HG02642 (cell line): ENCODE results near the gene DCP1B.

Source experiments
- ATAC-seq: cut with Tn5 transposase; IDR thresholded peaks from one replicate; pipeline ENCODE4 v1.9.1; 2021; ENCODE audit warnings: mild to moderate bottlenecking; ENCODE audit not compliant: unreplicated experiment, poor library complexity

Gene DCP1B

DNA sequence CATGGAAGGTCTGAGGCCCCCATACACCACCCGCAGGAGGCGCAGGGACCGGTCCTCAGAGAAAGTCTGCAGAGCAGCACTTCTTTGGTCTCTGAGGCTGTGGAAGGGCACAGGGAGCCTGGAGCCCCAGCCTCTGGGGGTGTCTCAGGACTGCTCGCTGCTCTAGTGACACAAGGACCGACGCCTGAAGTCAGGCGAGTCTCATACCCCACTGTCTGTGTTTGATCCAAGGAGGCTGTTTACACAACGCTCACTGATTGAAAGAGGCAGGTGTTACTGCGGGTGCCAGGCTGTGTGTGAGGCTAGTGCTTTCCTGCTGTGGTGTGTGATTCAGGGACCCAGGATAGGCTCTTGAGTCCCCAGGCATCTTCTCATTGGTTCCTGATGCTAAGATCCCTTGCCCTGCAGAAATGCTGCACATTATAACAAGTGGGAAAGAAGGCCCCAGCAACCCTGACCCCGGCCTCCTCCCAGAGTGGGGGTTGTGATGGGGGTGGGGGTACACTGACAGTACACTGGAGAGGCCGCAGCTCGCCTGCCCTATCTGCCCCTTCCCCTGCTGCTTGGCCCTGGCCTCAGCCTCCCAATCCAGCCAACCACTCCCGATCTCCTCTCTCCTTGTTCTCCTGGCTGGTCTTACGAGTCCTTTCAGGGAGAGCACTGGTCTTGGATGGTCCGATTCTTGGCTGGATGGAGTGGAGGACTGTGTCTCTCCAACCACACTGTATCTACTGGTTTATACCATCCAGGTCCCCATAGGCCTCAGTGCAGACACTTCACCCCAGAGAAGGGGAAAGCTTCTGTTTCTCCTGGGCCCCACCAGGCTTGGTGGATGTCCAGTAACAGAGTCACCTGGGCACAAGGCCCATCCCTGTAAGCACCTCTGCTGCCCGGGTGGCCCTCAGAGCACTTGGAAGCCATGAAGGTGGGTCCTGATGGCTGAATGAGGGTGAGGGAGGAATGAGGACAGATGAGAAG lies 92.4 kb downstream of the DCP1B start:
- no peak for ATAC-seq

DNA sequence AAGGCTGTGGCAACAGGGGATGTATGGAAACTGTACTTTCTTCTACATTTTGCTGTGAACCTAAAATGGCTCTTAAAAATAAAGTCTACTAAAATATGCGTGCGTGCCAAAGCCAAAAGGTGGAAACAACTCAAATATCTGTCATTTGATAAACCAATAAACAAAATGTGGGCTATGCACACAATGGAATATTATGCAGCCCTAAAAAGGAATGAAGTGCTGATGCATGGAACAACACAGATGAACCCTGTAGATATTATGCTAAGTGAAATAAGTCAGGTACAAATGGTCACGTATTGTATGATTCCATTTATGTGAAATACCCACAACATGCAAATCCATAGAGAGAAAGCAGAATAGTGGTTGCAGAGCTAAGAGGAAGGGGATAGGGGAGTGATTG lies 93.8 kb downstream of the DCP1B start:
- ATAC-seq = no peak

DNA sequence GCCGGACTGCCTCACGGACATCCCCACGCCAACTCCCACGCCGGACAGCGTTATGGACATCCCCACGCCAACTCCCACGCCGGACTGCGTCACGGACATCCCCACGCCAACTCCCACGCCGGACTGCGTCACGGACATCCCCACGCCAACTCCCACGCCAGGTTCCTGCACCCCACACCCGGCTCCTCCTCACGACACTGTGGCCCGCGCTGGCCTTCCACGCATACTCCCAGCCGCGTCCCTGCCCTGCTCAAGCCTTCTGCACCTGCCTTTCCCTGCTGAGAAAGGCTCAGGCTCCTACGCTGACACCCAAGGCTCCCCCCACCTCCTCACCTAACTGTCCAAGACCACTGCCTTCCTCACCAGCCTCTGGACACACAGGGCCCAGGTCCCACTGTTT lies 95.5 kb downstream of the DCP1B start:
- ATAC-seq = no peak

DNA sequence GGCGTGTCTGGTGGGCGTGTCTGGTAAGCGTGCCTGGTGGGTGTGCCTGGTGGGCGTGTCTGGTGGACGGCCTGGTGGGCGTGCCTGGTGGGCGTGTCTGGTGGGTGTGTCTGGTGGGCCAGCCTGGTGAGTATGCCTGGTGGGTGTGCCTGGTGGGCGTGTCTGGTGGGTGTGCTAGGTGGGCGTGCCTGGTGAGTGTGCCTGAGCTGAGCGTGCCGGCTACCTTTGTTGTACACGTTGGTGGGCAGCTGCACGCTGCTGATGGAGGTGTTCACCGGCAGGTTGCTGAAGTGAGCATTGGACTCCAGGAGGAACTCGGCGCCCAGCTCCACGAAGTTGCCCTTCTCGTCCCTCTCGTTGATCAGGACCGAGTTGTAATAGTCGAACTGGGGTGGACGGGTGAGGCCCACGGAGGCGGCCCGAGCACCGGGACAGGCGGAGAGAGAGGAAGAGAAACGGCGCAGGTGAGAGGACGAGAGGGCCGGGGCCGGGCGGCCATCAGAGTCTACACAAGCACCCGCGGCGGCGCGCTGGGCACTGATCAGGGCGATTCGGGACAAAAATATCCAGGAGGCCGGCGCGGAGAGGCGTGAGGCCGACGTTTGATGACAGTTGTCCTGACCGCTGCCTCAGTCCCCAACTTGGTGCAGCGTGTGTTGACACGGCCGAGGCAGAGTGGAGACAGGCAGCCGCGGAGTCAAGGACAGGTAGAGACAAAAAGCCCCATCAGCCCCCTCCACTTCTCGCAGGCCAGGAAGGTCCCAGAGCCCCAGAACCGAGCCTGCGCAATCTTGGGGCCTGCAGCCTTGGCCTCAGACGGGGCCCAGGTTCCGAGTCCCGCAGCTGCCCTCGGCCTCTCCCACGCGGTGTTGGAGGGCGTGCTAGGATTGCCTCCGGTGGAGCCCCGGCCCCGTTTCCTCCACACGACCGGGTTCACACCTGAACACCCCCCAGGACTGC lies 96.3 kb downstream of the DCP1B start:
- ATAC-seq = no peak

DNA sequence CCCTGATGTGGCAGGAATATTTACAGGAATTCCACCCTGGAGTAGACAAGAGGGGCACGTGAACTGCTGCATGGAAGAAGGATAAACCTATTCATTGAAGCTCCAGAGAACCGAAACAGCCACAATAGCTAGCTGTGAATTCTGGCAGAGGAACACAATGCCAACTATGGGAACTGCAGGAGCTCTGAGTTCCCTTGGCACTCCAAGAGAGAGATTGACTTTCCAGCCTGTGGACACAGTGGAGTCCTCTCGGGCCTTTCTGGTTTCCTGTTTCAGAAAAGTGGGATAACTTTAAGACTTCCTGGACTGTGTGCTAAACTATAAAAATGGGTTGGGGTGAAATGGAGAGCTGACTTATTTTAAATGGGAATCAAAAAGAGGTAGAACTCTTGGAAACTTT lies 97.7 kb downstream of the DCP1B start:
- ATAC-seq = no peak

DNA sequence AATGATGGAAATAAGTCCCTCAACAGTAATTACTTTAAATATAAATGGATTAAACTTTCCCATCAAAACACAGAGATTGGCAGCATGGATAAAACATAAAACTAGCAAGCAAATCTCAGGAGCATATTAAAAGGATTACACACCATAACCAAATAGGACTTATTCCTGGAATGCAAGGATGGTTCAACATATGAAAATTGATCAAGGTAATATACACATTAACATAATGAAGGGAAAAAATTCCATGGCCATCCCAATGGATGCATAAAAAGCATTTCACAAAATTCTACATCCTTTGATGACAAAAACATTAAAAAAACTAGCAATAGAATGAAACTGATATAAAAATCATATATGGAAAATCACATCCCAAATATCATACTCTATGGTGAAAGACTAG lies 99.4 kb downstream of the DCP1B start:
- ATAC-seq = no peak

DNA sequence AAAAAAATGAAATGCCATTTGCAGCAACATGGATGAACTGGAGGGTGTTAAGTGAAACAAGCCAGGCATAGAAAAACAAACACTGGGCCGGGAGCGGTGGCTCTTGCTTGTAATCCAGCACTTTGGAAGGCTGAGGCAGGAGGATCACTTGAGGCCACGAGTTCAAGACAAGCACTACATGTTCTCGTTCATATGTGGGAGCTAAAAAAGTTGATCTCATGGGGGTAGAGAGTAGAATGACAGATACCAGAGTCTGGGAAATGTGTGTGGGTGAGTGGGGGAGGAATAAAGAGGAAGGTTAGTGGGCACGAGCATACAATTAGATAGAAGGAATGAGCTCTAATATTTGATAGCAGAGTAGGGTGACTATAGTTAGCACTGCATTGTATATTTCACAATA lies 107.3 kb downstream of the DCP1B start:
- ATAC-seq = no peak
